GM10266 (cell line): ENCODE data around the gene ELOB.
"Not testable (repeated sequence)": the region's sequence is repeated elsewhere in the genome, so short reads cannot be mapped to it uniquely, and the experiment has no call there.

ENCODE experiments used
- DNase-seq: peaks from one replicate; pipeline ENCODE4 v3.0.0; 2012; ENCODE audit errors: extremely low spot score
- CTCF ChIP-seq: IDR thresholded peaks from 2 replicates; pipeline ENCODE4 v1.5.1; 2012; ENCODE audit warnings: mild to moderate bottlenecking, low read depth; ENCODE audit not compliant: control insufficient read depth, insufficient read depth; ENCODE audit errors: missing control alignments

ELOB gene

GRCh38 chr16:2736476-2737237, 40.4 kb downstream of the ELOB start:
- TF ChIP-seq CTCF: no peak
- no peak for DNase-seq

- DNase-seq: no peak
- TF ChIP-seq CTCF: no peak
These were observed 42.1 kb downstream of the ELOB start for GRCh38 chr16:2734844-2735515.

GRCh38 chr16:2728034-2728433, 49.0 kb downstream of the ELOB start:
- TF ChIP-seq CTCF: no peak
- no peak for DNase-seq

GRCh38 chr16:2726923-2727322, 50.2 kb downstream of the ELOB start:
- no peak for TF ChIP-seq CTCF
- no peak for DNase-seq

GRCh38 chr16:2724816-2725348, 52.2 kb downstream of the ELOB start:
- DNase-seq: no peak
- no peak for TF ChIP-seq CTCF

GRCh38 chr16:2724088-2724676, 52.9 kb downstream of the ELOB start:
- no peak for DNase-seq
- TF ChIP-seq CTCF: no peak

GRCh38 chr16:2721634-2722173, 55.4 kb downstream of the ELOB start:
- DNase-seq: not testable (repeated sequence)
